ENCODE measurements around the gene DENND1B. TPM values are rescaled to one million over a fixed set of nuclear protein-coding genes. Genes with fewer than 3 reads are reported as not detected.
A peak's percentile ranks its signal among the peaks of the same experiment; 100 is the strongest.

The DENND1B gene
- total and polyA plus RNA-seq, 2 of the 13 experiments (the other 11 are each of a cell fraction or from before 2014, with no cell fraction given): 2.6 to 5.7 TPM

DNA sequence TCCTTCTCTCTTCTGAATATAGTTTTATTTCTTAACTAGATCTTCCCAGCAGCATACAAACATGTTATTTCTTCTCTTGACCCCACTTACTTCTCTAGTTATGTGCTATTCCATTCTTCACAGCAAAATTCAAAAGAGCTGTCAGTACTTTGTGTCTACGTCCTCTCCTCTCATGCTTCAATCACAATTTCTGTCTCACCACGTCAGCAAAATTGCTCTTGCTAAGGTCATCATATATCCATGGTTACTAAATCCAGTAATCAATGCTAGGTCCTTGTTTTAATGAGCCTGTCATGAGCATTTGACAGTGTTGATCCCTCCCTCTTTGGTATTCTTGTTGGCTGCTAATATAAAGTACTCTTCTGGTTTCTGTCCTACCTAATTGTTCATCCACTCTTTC, 214.2 kb downstream of the DENND1B start:
- H4K20me1 ChIP-seq (ENCODE audit: insufficient read depth, low read length): no peaks in the 10 kb centered on the region
- ChIA-PET CTCF (ENCODE audit: low intra/inter-chr PET ratio, low total read pairs) (no interaction called here), POLR2A (no interaction called here)
- no peaks in the 10 kb centered on the region for H3K4me1 ChIP-seq (ENCODE audit: insufficient read depth, low read length)
- no peaks in the 10 kb centered on the region for H3K79me2 ChIP-seq (ENCODE audit: insufficient read depth, low read length)
- in situ Hi-C loops (cut with HindIII; ENCODE audit: extremely low pct_ligation_motif_present, low pct_unique_long_range_greater_than_20kb) (no loop called here), intact Hi-C loops (cut with micrococcal nuclease; ENCODE audit: unreplicated experiment) (no loop called here)
- H3K4me3 ChIP-seq (replicated peaks in 1 of 3; ENCODE audit: insufficient read depth in 1 of 3, low read depth in 2 of 3, low read length in 3 of 3): no peak overlapping the region
- FAIRE-seq (no peak), ATAC-seq (no peak), DNase-seq (ENCODE audit: low spot score) (no peak)
- no peaks in the 10 kb centered on the region for H3K36me3 ChIP-seq (replicated peaks in 1 of 2; ENCODE audit: control insufficient read depth in 1 of 2, insufficient read depth in 2 of 2, low read length in 2 of 2)
- H3K9ac ChIP-seq (ENCODE audit: insufficient read depth, low read depth, low read length): no peak overlapping the region
- no peaks in the 10 kb centered on the region for H3K27me3 ChIP-seq (ENCODE audit: control insufficient read depth in 1 of 2, insufficient read depth in 2 of 2, low read length in 2 of 2)
- no peak overlapping the region for H3K4me2 ChIP-seq (ENCODE audit: low read depth, low read length)
- no peak overlapping the region for H2AFZ ChIP-seq (ENCODE audit: low read length)
- WGBS (ENCODE audit: low lambda C conversion rate): 95% methylated on average over 2 of the region's 2 CpGs
- no peaks in the 10 kb centered on the region for H3K9me3 ChIP-seq (ENCODE audit: low read length)
- no peak overlapping the region for H3K27ac ChIP-seq (ENCODE audit: extremely low read length, insufficient read depth, low read length)
- BruUV-seq (replicated peaks): no TSS peak
- TF ChIP-seq ZSCAN22 (CRISPR knock-in tag; IDR thresholded peaks at IDR 0.05): no peak
- TF ChIP-seq ZNF12 (CRISPR knock-in tag; IDR thresholded peaks at IDR 0.05): no peak
- TF ChIP-seq KLF12 (CRISPR knock-in tag; IDR thresholded peaks at IDR 0.05; ENCODE audit: borderline replicate concordance): no peak
- no peak for TF ChIP-seq NR2C2 (CRISPR knock-in tag; IDR thresholded peaks at IDR 0.05; ENCODE audit: borderline replicate concordance)
- peak; percentile 55 to 72 for TF ChIP-seq MAFK (conservative IDR thresholded peaks at IDR 0.05 in 1 of 2, IDR thresholded peaks at IDR 0.05 in 1 of 2; ENCODE audit: low read length in 2 of 2)
- no peak for TF ChIP-seq JUND (CRISPR knock-in tag; IDR thresholded peaks at IDR 0.05)
- TF ChIP-seq RERE (CRISPR knock-in tag; IDR thresholded peaks at IDR 0.05; ENCODE audit: low read depth): no peak
- no peak for TF ChIP-seq MAF1 (CRISPR knock-in tag; IDR thresholded peaks at IDR 0.05; ENCODE audit: borderline replicate concordance)
- TF ChIP-seq TAF15 (IDR thresholded peaks at IDR 0.05; ENCODE audit: low read depth, low read length, poor library complexity, severe bottlenecking): no peak
- TF ChIP-seq SIN3A (IDR thresholded peaks at IDR 0.05; ENCODE audit: borderline replicate concordance, low read depth, low read length): no peak
- TF ChIP-seq ZKSCAN5 (CRISPR knock-in tag; IDR thresholded peaks at IDR 0.05): no peak
- peak; percentile 59 for TF ChIP-seq MAFF (IDR thresholded peaks at IDR 0.05; ENCODE audit: low read depth, low read length)
- TF ChIP-seq ZBTB1 (CRISPR knock-in tag; IDR thresholded peaks at IDR 0.05; ENCODE audit: borderline replicate concordance): no peak
- TF ChIP-seq TCF12 (IDR thresholded peaks at IDR 0.05): no peak
- TF ChIP-seq TCF12 (CRISPR knock-in tag; IDR thresholded peaks at IDR 0.05): no peak
- no peak for TF ChIP-seq ZNF468 (CRISPR knock-in tag; IDR thresholded peaks at IDR 0.05)
- TF ChIP-seq ZMAT3 (CRISPR knock-in tag; conservative IDR thresholded peaks at IDR 0.05): no peak
- TF ChIP-seq LCORL (IDR thresholded peaks at IDR 0.05): no peak
- TF ChIP-seq LCORL (CRISPR knock-in tag; IDR thresholded peaks at IDR 0.05): no peak
- no peak for TF ChIP-seq SAP130 (CRISPR knock-in tag; IDR thresholded peaks at IDR 0.05; ENCODE audit: low read depth)
